Transverse colon (tissue), 4 donors: ENCODE data around the gene STON2.

ENCODE experiments used
- CTCF ChIP-seq, 5 experiments: fragments of 200-600 bp in 3 of 5; fragments of 450-650 bp in 2 of 5; sonication (generic) in 3 of 5; IDR thresholded peaks; 1 replicate in 2 of 5; 2 replicates in 3 of 5; pipeline ENCODE4 v1.5.1; 2016 to 2017; ENCODE audit warnings: antibody characterized with exemption in 5 of 5, inconsistent platforms in 3 of 5, mild to moderate bottlenecking in 2 of 5, moderate library complexity in 1 of 5
- POLR2AphosphoS5 ChIP-seq, 3 donors: sonication (generic); formaldehyde crosslinking; IDR thresholded peaks; one replicate each; pipeline ENCODE4 v1.6.1; 2016; ENCODE audit warnings: antibody characterized with exemption in 3 of 3

- no peak for TF ChIP-seq CTCF (IDR thresholded peaks at IDR 0.05)
- TF ChIP-seq POLR2AphosphoS5 (IDR thresholded peaks at IDR 0.05): no peak
Observed at GRCh38 chr14:81260732-81261131, 139.4 kb downstream of the STON2 start.
